DND-41 (cell line): ENCODE results near the gene ADAM15.

Experiments
- CTCF ChIP-seq: IDR thresholded peaks from 2 replicates; pipeline ENCODE4 v1.5.1; 2012; ENCODE audit warnings: borderline replicate concordance, low read length, moderate library complexity, mild to moderate bottlenecking; ENCODE audit not compliant: poor library complexity, severe bottlenecking; ENCODE audit errors: extremely low read depth
- EZH2 ChIP-seq: IDR thresholded peaks from 3 replicates; pipeline ENCODE4 v1.6.1; 2012; ENCODE audit warnings: borderline replicate concordance, low read depth, mild to moderate bottlenecking, moderate library complexity, low read length, inconsistent platforms; ENCODE audit not compliant: severe bottlenecking

- no peak for TF ChIP-seq CTCF
- TF ChIP-seq EZH2 = no peak
Observed at GRCh38 chr1:155108296-155108695, 57.2 kb downstream of the ADAM15 start.
